Breast epithelium (tissue), 4 donors: Measurements from ENCODE around the gene HCK. TPM values are rescaled to one million over a fixed set of nuclear protein-coding genes. Genes with fewer than 3 reads are reported as not detected.

ENCODE experiments used
- DNase-seq, 2 donors: peaks; one replicate each; pipeline ENCODE4 v3.0.0-alpha.2; 2019; ENCODE audit warnings: low spot score in 2 of 2
- H3K27ac ChIP-seq, 2 donors: fragments of 200-600 bp; sonication (generic) in 1 of 2; one replicate each; pipeline ENCODE4 v1.5.1; 2016 to 2019; ENCODE audit warnings: mild to moderate bottlenecking in 1 of 2
- H3K27me3 ChIP-seq, 2 donors: fragments of 200-600 bp; sonication (generic) in 1 of 2; one replicate each; pipeline versions ENCODE4 v1.5.1 to v1.6.0; 2017 to 2019; ENCODE audit warnings: control low read depth in 1 of 2, mild to moderate bottlenecking in 1 of 2
- H3K36me3 ChIP-seq: fragments of 200-600 bp; one replicate; pipeline ENCODE4 v1.5.1; 2019
- H3K4me1 ChIP-seq, 2 donors: fragments of 200-600 bp; sonication (generic); one replicate each; pipeline ENCODE4 v1.5.1; 2016 to 2019; ENCODE audit warnings: control low read depth in 1 of 2
- H3K4me3 ChIP-seq, 3 donors: fragments of 200-600 bp; sonication (generic); 1 replicate in 2 of 3; 2 replicates in 1 of 3; pipeline ENCODE4 v1.5.1; 2016 to 2019; ENCODE audit warnings: mild to moderate bottlenecking in 3 of 3, moderate library complexity in 2 of 3
- H3K9me3 ChIP-seq, 2 donors: fragments of 200-600 bp; sonication (generic) in 1 of 2; one replicate each; pipeline ENCODE4 v1.5.1; 2016 to 2019; ENCODE audit warnings: control low read depth in 1 of 2
- CTCF ChIP-seq, 3 donors: fragments of 450-650 bp; IDR thresholded peaks; one replicate each; pipeline ENCODE4 v1.5.1; 2016 to 2017; ENCODE audit warnings: antibody characterized with exemption in 3 of 3, mild to moderate bottlenecking in 3 of 3, moderate library complexity in 3 of 3
- POLR2A ChIP-seq: fragments of 450-650 bp; IDR thresholded peaks from one replicate; pipeline ENCODE4 v1.6.1; 2016; ENCODE audit warnings: antibody characterized with exemption, mild to moderate bottlenecking, moderate library complexity
- POLR2AphosphoS5 ChIP-seq, 3 donors: sonication (generic); formaldehyde crosslinking; IDR thresholded peaks; one replicate each; pipeline ENCODE4 v1.6.1; 2017; ENCODE audit warnings: antibody characterized with exemption in 3 of 3
- intact Hi-C: fragments of 100-400 bp; cut with DNase I; formaldehyde crosslinking; loops from one replicate; pipeline ENCODE4 v1.15.1; 2023; ENCODE audit warnings: low total_unique reads
- total RNA-seq, 3 donors: library from RNA; depleted of rRNA; stranded (reverse); fragments of >200 nt; gene quantifications; one replicate each; pipeline ENCODE4 v1.1.0, GENCODE V29; 2016

The HCK gene
- total RNA-seq, 3 donors from 2014 or later = 10.2 to 27.4 (median 16.0) TPM

- Histone ChIP-seq H3K4me3 (no peak overlapping the region), H3K4me1 (no peaks in the 10 kb centered on the region), H3K27ac (no peak overlapping the region), H3K27me3 (peaks cover 0 to 22% of the 10 kb centered on the region in 2 donors), H3K9me3 (no peaks in the 10 kb centered on the region), H3K36me3 (no peaks in the 10 kb centered on the region)
- TF ChIP-seq POLR2A = no peak
- DNase-seq = no peak
- intact Hi-C loops = no loop called here
Observed at GRCh38 chr20:32079655-32080109, 27.6 kb downstream of the HCK start.

GRCh38 chr20:32080783-32081182 lies 28.7 kb downstream of the HCK start:
- no peak overlapping the region for H3K4me3 ChIP-seq
- H3K27me3 ChIP-seq = peaks cover 0 to 15% of the 10 kb centered on the region in 2 donors
- no peaks in the 10 kb centered on the region for H3K9me3 ChIP-seq
- no peaks in the 10 kb centered on the region for H3K36me3 ChIP-seq
- no peak for DNase-seq
- no peak for TF ChIP-seq POLR2A
- TF ChIP-seq POLR2AphosphoS5 (IDR thresholded peaks at IDR 0.05) = no peak
- no peak for TF ChIP-seq CTCF (IDR thresholded peaks at IDR 0.05)
- H3K4me1 ChIP-seq = no peaks in the 10 kb centered on the region
- intact Hi-C loops = no loop called here
- H3K27ac ChIP-seq = no peak overlapping the region

- Histone ChIP-seq H3K4me1 (no peaks in the 10 kb centered on the region), H3K27me3 (peaks cover 0 to 15% of the 10 kb centered on the region in 2 donors), H3K36me3 (no peaks in the 10 kb centered on the region), H3K27ac (no peak overlapping the region), H3K9me3 (no peaks in the 10 kb centered on the region), H3K4me3 (no peak overlapping the region)
- no peak for DNase-seq
- intact Hi-C loops = no loop called here
- no peak for TF ChIP-seq CTCF (IDR thresholded peaks at IDR 0.05)
- TF ChIP-seq POLR2AphosphoS5 (IDR thresholded peaks at IDR 0.05) = no peak
- no peak for TF ChIP-seq POLR2A
Observed at GRCh38 chr20:32083469-32083868, 31.4 kb downstream of the HCK start.

GRCh38 chr20:32087070-32087469 lies 35.0 kb downstream of the HCK start:
- no peak overlapping the region for H3K4me3 ChIP-seq
- peaks cover 0 to 15% of the 10 kb centered on the region in 2 donors for H3K27me3 ChIP-seq
- no peak for DNase-seq
- H3K9me3 ChIP-seq = no peaks in the 10 kb centered on the region
- no peak overlapping the region for H3K27ac ChIP-seq
- intact Hi-C loops = no loop called here
- H3K36me3 ChIP-seq = no peaks in the 10 kb centered on the region
- no peaks in the 10 kb centered on the region for H3K4me1 ChIP-seq
- no peak for TF ChIP-seq POLR2A
- no peak for TF ChIP-seq POLR2AphosphoS5 (IDR thresholded peaks at IDR 0.05)
- TF ChIP-seq CTCF (IDR thresholded peaks at IDR 0.05) = no peak

- Histone ChIP-seq H3K4me3 (no peak overlapping the region), H3K36me3 (no peaks in the 10 kb centered on the region), H3K27ac (no peak overlapping the region), H3K27me3 (peaks cover 0 to 8% of the 10 kb centered on the region in 2 donors), H3K9me3 (no peaks in the 10 kb centered on the region), H3K4me1 (no peaks in the 10 kb centered on the region)
- intact Hi-C loops = no loop called here
- TF ChIP-seq POLR2A (no peak), POLR2AphosphoS5 (IDR thresholded peaks at IDR 0.05) (no peak), CTCF (IDR thresholded peaks at IDR 0.05) (no peak)
- DNase-seq = no peak
Observed at GRCh38 chr20:32088759-32089158, 36.7 kb downstream of the HCK start.
